GM13977 (cell line): Measurements from ENCODE around the gene KCNMB2.
"Not testable (repeated sequence)": the region's sequence is repeated elsewhere in the genome, so short reads cannot be mapped to it uniquely, and the experiment has no call there.

Experiments used
- DNase-seq: peaks from one replicate; pipeline ENCODE4 v3.0.0; 2012; ENCODE audit warnings: low spot score
- CTCF ChIP-seq: IDR thresholded peaks from 2 replicates; pipeline ENCODE4 v1.5.1; 2012; ENCODE audit warnings: mild to moderate bottlenecking, control low read depth; ENCODE audit not compliant: insufficient read depth; ENCODE audit errors: extremely low read depth, missing control alignments
- in situ Hi-C: fragments of 300-500 bp; cut with MboI; formaldehyde crosslinking; loops from one replicate; pipeline ENCODE4 v1.12.0; 2022; ENCODE audit warnings: low sequenced_read_pairs, low pct_unique_long_range_greater_than_20kb, mixed read lengths, inconsistent platforms; ENCODE audit not compliant: unreplicated experiment

KCNMB2 gene

GRCh38 chr3:178743297-178743696 is 207.1 kb downstream of the KCNMB2 start:
- DNase-seq: no peak
- no peak for TF ChIP-seq CTCF
- in situ Hi-C loops: no loop called here

- DNase-seq, in situ Hi-C loops: not testable (repeated sequence)
These were observed 209.8 kb downstream of the KCNMB2 start for GRCh38 chr3:178745861-178746655.

- no peak for TF ChIP-seq CTCF
These were observed 212.6 kb downstream of the KCNMB2 start for GRCh38 chr3:178748874-178749273.

GRCh38 chr3:178749471-178749870 is 213.2 kb downstream of the KCNMB2 start:
- no peak for DNase-seq
- in situ Hi-C loops: no loop called here
- TF ChIP-seq CTCF: no peak

More at GRCh38 chr3:178748874-178749273, 212.6 kb downstream of the KCNMB2 start:
- in situ Hi-C loops: no loop called here
- no peak for DNase-seq

- no peak for DNase-seq
- in situ Hi-C loops: no loop called here
- no peak for TF ChIP-seq CTCF
These were observed 214.5 kb downstream of the KCNMB2 start for GRCh38 chr3:178750639-178751300.

- no peak for DNase-seq
- in situ Hi-C loops: no loop called here
- no peak for TF ChIP-seq CTCF
These were observed 216.6 kb downstream of the KCNMB2 start for GRCh38 chr3:178752843-178753242.

- no peak for TF ChIP-seq CTCF
- no peak for DNase-seq
- in situ Hi-C loops: no loop called here
These were observed 218.7 kb downstream of the KCNMB2 start for GRCh38 chr3:178754852-178755510.
